Muscle layer of duodenum (tissue), 2 donors: ENCODE data around the gene ANKRD60.

ENCODE experiments used
- H3K27ac ChIP-seq: one replicate; pipeline ENCODE4 v1.7.0; 2013; ENCODE audit warnings: mild to moderate bottlenecking, low read length
- H3K27me3 ChIP-seq: one replicate; pipeline ENCODE4 v1.7.0; 2013; ENCODE audit warnings: low read depth, mild to moderate bottlenecking, control low read depth, low read length
- H3K36me3 ChIP-seq, 2 donors: one replicate each; pipeline ENCODE4 v1.7.0; 2013; ENCODE audit warnings: low read length in 2 of 2, control low read depth in 1 of 2, mild to moderate bottlenecking in 1 of 2; ENCODE audit not compliant: insufficient read depth in 2 of 2, control insufficient read depth in 1 of 2
- H3K4me1 ChIP-seq, 2 donors: one replicate each; pipeline ENCODE4 v1.7.0; 2013; ENCODE audit warnings: low read length in 2 of 2, mild to moderate bottlenecking in 2 of 2, control low read depth in 1 of 2, moderate library complexity in 1 of 2; ENCODE audit not compliant: insufficient read depth in 2 of 2, control insufficient read depth in 1 of 2
- H3K4me3 ChIP-seq, 2 donors: one replicate each; pipeline ENCODE4 v1.7.0; 2013; ENCODE audit warnings: low read length in 2 of 2, low read depth in 1 of 2, mild to moderate bottlenecking in 1 of 2
- H3K9me3 ChIP-seq, 2 donors: one replicate each; pipeline ENCODE4 v1.7.0; 2013; ENCODE audit warnings: low read length in 2 of 2, control low read depth in 1 of 2, mild to moderate bottlenecking in 1 of 2; ENCODE audit not compliant: control insufficient read depth in 1 of 2
- donor health status: healthy.

The ANKRD60 gene

GRCh38 chr20:58171796-58172425 lies 56.5 kb downstream of the ANKRD60 start:
- no peak overlapping the region for H3K4me3 ChIP-seq
- H3K4me1 ChIP-seq: peaks cover 4% of the 10 kb centered on the region in 2 donors
- H3K27me3 ChIP-seq: no peaks in the 10 kb centered on the region
- H3K36me3 ChIP-seq: no peaks in the 10 kb centered on the region
- H3K9me3 ChIP-seq: no peaks in the 10 kb centered on the region
- H3K27ac ChIP-seq: no peak overlapping the region

GRCh38 chr20:58169450-58169849 lies 59.0 kb downstream of the ANKRD60 start:
- Histone ChIP-seq H3K27me3 (no peaks in the 10 kb centered on the region), H3K4me1 (no peaks in the 10 kb centered on the region), H3K4me3 (no peak overlapping the region), H3K27ac (no peak overlapping the region), H3K9me3 (no peaks in the 10 kb centered on the region), H3K36me3 (no peaks in the 10 kb centered on the region)

- Histone ChIP-seq H3K9me3 (no peaks in the 10 kb centered on the region), H3K27me3 (no peaks in the 10 kb centered on the region), H3K4me3 (no peak overlapping the region), H3K4me1 (no peaks in the 10 kb centered on the region), H3K36me3 (no peaks in the 10 kb centered on the region), H3K27ac (no peak overlapping the region)
Observed at GRCh38 chr20:58168843-58169242, 59.6 kb downstream of the ANKRD60 start.

GRCh38 chr20:58167759-58168158 lies 60.7 kb downstream of the ANKRD60 start:
- no peaks in the 10 kb centered on the region for H3K9me3 ChIP-seq
- no peaks in the 10 kb centered on the region for H3K36me3 ChIP-seq
- no peak overlapping the region for H3K4me3 ChIP-seq
- no peak overlapping the region for H3K27ac ChIP-seq
- no peaks in the 10 kb centered on the region for H3K4me1 ChIP-seq
- no peaks in the 10 kb centered on the region for H3K27me3 ChIP-seq
